Activated T-cell treated with anti-CD3 and anti-CD28 coated beads, Interleukin-2, amount 50 U/mL, for 72 hours (primary cell): ENCODE data around the gene DCLK1. TPM values are rescaled to one million over a fixed set of nuclear protein-coding genes. Genes with fewer than 3 reads are reported as not detected.

Source experiments
- ATAC-seq, 2 donors: fragments of 150-1000 bp; cut with Tn5 transposase; replicated peaks in 1 of 2; 2 replicates each; pipeline ENCODE4 v1.10.0; 2021; ENCODE audit warnings: moderate library complexity in 2 of 2, mild to moderate bottlenecking in 1 of 2
- DNase-seq, 2 donors: peaks; one replicate each; pipeline ENCODE4 v3.0.0; 2021 to 2022; ENCODE audit warnings: mixed read lengths in 1 of 2
- H3K27ac Mint-ChIP-seq: one replicate; pipeline ENCODE4 v1.8.0; 2022; ENCODE audit warnings: mild to moderate bottlenecking, moderate library complexity, mixed read lengths
- H3K27me3 Mint-ChIP-seq: one replicate; pipeline ENCODE4 v1.8.0; 2022; ENCODE audit warnings: low read depth, mixed read lengths
- H3K36me3 Mint-ChIP-seq, 2 donors: one replicate each; pipeline ENCODE4 v1.8.0; 2022; ENCODE audit warnings: mixed read lengths in 2 of 2, mild to moderate bottlenecking in 1 of 2; ENCODE audit not compliant: insufficient read depth in 2 of 2
- H3K4me1 Mint-ChIP-seq: one replicate; pipeline ENCODE4 v1.8.0; 2022; ENCODE audit warnings: low read depth, mixed read lengths
- H3K4me3 Mint-ChIP-seq, 2 donors: one replicate each; pipeline ENCODE4 v1.8.0; 2022; ENCODE audit warnings: mild to moderate bottlenecking in 2 of 2, mixed read lengths in 2 of 2, moderate library complexity in 2 of 2
- H3K9me3 Mint-ChIP-seq, 2 donors: one replicate each; pipeline ENCODE4 v1.8.0; 2022; ENCODE audit warnings: mixed read lengths in 2 of 2
- total RNA-seq, 2 donors: library from RNA; stranded (reverse); gene quantifications; one replicate each; pipeline ENCODE4 v1.2.3, GENCODE V29; 2022

DCLK1 gene
- total RNA-seq, 2 donors from 2014 or later, result not detected

DNA sequence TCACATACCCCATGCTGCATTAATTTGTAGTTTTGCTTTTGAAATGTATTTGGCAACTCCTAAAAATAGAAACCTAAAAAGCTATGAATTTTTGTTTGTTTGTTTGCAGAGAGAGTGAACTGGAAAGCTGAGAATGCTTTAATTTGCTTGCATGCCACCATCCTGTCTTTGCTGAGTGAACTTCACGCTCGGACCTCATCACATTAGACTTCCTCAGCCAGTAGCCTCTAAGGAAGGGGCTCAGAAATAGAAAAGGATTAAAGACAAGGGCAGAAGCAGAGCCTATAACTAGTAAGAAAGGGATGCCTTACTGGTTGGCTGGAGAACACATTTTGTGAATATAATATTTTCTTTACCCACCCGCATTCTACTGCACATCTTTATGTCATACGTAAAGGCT is 275.1 kb downstream of the DCLK1 start:
- no peaks in the 10 kb centered on the region for H3K36me3 Mint-ChIP-seq

DNA sequence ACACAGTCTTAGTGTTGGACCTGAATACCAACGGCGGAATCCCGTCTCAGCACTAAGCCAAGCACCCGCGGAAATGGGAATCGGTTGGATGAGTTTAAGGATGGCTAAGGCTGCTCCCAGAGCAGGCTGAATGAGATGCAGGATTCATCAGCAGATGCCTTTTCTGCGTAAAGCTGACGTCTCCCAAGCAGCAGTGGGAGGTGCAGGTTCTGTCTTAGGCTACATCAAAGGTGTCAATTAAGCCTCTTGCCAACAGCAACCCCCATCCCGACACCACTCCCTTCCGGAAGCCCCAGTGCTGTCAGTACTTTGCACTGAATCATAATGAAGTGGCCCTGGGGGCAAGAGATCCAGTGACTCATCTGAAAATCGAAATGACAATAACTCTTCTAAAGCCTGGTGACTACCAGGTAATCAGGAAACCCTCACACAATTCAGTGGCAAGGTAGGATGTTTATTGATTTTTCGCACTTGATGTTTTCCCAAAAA is 275.6 kb downstream of the DCLK1 start:
- Mint-ChIP-seq H3K27ac (no peak overlapping the region), H3K9me3 (peaks cover 0 to 1% of the 10 kb centered on the region in 2 donors), H3K4me1 (no peaks in the 10 kb centered on the region), H3K36me3 (no peaks in the 10 kb centered on the region), H3K27me3 (peaks cover 32% of the 10 kb centered on the region), H3K4me3 (no peak overlapping the region)
- DNase-seq, result peak; percentile 4 to 11
- peak; percentile 68 to 77 for ATAC-seq

More for the DNA sequence above, 275.1 kb downstream of the DCLK1 start:
- DNase-seq (no peak), ATAC-seq (no peak)
- Mint-ChIP-seq H3K27ac (no peak overlapping the region), H3K4me1 (no peaks in the 10 kb centered on the region), H3K9me3 (peaks cover 0 to 1% of the 10 kb centered on the region in 2 donors), H3K4me3 (no peak overlapping the region), H3K27me3 (peaks cover 32% of the 10 kb centered on the region)

DNA sequence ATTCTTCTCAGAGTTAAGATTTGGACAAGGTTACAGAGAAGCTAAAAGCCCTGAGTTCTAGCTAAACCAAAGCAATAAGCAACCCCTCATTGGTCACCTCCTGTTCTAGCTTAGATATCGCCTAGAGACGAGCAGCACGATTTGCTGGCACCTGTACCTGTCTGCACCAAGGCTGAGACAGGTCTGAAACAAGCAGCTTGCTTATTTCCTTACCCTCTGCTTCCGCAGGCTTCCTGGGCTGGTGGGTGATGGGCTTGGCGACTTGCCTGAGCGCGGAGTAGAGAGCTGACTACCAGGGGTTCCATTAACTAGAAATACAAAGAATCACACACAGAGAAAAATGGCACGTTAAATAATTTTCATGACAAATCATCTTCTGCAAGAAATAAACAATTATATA is 276.9 kb downstream of the DCLK1 start:
- Mint-ChIP-seq H3K27ac (no peak overlapping the region), H3K9me3 (peaks cover 0 to 1% of the 10 kb centered on the region in 2 donors), H3K4me3 (no peak overlapping the region), H3K4me1 (no peaks in the 10 kb centered on the region), H3K27me3 (peaks cover 29% of the 10 kb centered on the region), H3K36me3 (no peaks in the 10 kb centered on the region)
- no peak for DNase-seq
- ATAC-seq, result no peak

DNA sequence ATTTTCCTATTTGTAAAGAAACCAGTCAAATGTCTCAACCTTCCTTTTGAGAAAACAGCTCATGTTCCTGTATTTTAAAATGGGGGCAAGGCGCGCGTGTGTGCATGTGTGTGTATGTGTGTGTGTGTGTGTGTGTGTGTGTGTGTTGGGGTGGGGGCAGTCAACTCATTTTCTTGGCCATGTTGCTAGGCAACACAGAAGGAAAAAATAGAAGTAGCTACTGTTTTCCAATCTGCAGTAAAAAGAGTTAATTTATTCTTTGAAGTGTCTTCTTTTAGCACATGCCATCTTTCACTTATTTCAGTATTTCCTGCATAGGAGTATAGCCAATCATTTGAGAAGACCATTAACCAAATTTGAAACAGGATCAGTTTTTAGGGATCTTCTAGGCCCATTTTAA is 279.3 kb downstream of the DCLK1 start:
- ATAC-seq, result no peak
- DNase-seq, result no peak
- Mint-ChIP-seq H3K36me3 (no peaks in the 10 kb centered on the region), H3K9me3 (peaks cover 0 to 1% of the 10 kb centered on the region in 2 donors), H3K4me3 (no peak overlapping the region), H3K27me3 (peaks cover 22% of the 10 kb centered on the region), H3K4me1 (no peaks in the 10 kb centered on the region), H3K27ac (no peak overlapping the region)

DNA sequence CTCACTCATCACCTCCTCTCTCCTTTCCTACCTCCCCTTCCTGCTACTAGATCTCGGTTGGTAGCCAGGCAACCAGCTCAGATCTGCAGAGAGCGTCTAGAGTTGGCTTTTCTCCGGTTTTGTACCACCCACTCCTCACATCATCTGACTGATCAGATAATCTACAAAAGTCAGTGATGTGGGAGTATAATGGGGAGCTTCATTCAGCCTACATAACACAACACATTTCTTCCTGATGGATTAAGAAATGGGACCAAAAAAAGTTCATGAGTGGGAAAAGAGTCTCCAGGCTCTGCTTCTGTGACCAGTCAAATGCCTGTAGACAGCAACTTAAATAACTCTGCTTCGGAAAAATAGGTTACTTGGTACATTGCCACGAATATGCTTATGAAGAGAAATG is 279.8 kb downstream of the DCLK1 start:
- Mint-ChIP-seq H3K4me1 (no peaks in the 10 kb centered on the region), H3K9me3 (peaks cover 0 to 1% of the 10 kb centered on the region in 2 donors), H3K36me3 (no peaks in the 10 kb centered on the region), H3K27ac (no peak overlapping the region), H3K4me3 (no peak overlapping the region), H3K27me3 (peaks cover 21% of the 10 kb centered on the region)
- DNase-seq, result no peak
- ATAC-seq, result no peak

DNA sequence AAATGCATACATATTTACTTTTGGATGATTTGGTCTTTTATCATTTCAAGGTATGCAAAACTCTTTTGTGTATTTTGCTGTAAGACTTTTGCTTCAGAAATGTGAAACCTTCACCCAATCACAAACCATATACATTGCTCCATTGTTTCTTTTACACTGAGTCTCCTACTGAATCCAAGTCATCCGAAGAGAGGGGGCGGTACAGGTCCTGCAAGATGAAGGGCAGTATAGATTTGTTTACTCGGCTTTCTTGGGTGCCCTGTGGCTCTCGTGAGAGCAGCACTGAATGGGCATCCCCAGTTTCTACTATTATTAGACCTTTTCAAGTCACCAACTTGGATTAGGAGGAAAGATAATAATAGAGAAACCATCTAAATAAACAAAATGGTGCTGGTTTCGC is 280.6 kb downstream of the DCLK1 start:
- Mint-ChIP-seq H3K27ac (no peak overlapping the region), H3K36me3 (no peaks in the 10 kb centered on the region), H3K9me3 (peaks cover 0 to 1% of the 10 kb centered on the region in 2 donors), H3K4me3 (no peak overlapping the region), H3K4me1 (no peaks in the 10 kb centered on the region), H3K27me3 (peaks cover 13% of the 10 kb centered on the region)
- DNase-seq (no peak), ATAC-seq (no peak)

DNA sequence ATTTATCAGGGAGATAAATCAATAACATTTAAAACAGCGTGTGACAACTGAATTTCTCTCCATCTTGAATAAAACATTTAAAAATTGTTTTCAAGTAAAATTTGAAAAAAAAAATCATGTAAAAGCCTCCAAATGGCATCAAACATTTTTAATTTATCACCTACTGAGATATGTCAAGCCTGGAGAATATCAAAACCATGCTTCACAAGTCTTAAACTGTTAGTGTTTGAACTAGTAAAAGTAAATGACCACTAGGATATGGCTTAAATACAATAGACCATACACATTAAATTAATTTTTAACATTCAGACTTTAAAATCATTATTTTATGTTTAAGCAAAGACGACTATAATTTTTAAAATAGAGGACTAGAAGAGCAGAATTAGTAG is 281.9 kb downstream of the DCLK1 start:
- no peak overlapping the region for H3K27ac Mint-ChIP-seq
- no peaks in the 10 kb centered on the region for H3K36me3 Mint-ChIP-seq
- peaks cover 0 to 1% of the 10 kb centered on the region in 2 donors for H3K9me3 Mint-ChIP-seq
- no peaks in the 10 kb centered on the region for H3K4me1 Mint-ChIP-seq
- ATAC-seq (no peak), DNase-seq (no peak)
- H3K4me3 Mint-ChIP-seq, result no peak overlapping the region
- peaks cover 5% of the 10 kb centered on the region for H3K27me3 Mint-ChIP-seq

DNA sequence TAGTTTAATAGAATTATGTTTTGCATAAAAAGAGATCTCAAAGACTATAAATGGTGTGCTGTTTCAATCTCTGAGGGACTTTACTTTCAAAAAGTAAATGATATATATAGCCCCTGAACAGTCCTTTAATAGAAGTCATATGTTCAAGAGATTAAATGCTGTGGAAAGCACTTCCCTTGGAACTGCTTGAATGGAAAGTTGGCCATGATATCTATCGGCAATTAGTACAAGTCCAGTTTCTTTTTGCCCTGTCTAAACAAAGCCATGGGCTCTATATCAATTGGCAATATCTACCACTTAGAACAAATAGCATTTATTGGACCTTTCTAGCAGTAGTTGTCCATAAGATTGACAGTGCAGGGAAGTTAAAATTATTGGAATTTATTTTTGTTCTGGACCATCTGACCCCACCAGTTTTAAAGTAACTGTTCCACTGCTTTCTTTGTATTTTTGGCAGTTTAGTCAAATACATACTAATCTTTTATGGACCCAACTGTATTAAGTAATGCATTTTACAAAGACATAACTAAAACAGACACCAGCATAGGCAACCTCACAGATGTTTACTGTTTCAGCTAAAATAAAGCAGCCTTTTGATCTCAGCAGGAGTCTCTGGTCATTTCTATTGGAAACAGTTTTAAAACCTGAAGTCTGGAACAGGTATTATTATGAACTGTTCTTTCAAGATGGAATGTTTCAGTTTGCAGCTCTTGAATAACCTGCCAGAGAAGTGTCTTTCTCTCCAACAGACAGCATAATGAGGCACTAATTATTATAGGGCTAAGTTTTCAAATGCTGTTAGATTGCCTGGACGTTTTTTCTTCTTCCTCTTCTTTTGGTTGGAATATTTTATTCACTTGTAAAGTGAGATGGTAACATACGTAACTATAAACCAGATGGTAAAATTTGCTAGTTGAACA is 282.6 kb downstream of the DCLK1 start:
- no peak for DNase-seq
- Mint-ChIP-seq H3K36me3 (no peaks in the 10 kb centered on the region), H3K27ac (no peak overlapping the region), H3K9me3 (peaks cover 0 to 1% of the 10 kb centered on the region in 2 donors), H3K27me3 (peaks cover under 1% of the 10 kb centered on the region), H3K4me1 (no peaks in the 10 kb centered on the region), H3K4me3 (no peak overlapping the region)
- ATAC-seq, result no peak

DNA sequence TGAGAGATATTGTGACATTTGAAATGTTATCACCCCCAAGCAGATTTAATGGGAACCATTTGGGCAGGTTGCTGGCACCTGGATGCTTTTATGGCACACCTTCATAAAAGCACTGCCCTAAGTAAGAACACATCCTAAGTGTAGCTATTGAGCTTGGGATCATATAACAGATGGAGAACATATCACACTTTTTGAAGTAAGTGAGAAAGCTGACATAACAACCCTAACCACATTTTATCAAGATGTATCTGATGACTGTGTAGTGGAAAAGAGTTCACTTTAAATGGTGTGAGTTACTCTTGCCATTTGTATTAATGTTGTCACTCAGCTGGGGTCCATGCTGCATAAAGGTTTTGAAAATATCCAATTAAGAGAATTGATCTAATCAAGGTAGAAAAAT is 287.9 kb downstream of the DCLK1 start:
- H3K27ac Mint-ChIP-seq, result no peak overlapping the region
- DNase-seq (no peak), ATAC-seq (no peak)
- no peaks in the 10 kb centered on the region for H3K9me3 Mint-ChIP-seq
- H3K4me1 Mint-ChIP-seq, result no peaks in the 10 kb centered on the region
- no peaks in the 10 kb centered on the region for H3K27me3 Mint-ChIP-seq
- H3K4me3 Mint-ChIP-seq, result no peak overlapping the region
- no peaks in the 10 kb centered on the region for H3K36me3 Mint-ChIP-seq

DNA sequence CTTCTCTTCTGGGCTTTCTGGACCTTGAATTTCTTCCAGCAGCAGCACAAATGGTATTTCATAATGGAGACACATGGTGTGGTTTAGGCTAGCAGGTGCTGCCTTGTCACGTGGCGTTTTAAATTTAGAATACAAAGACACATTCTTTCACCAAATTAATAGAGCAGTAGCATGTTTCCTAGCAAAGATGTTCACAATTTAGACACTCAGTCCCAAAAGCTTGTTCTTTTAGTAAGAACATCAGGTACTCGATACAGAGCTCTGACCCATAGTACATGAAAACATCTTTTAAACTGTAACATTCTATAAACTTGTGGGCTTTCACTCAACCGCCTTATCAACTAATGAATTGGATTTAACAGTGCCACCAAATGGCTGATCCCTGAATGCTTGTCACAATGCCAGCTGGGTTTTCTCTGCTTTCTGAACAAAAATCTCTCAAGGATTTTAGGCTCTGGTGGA is 290.1 kb downstream of the DCLK1 start:
- Mint-ChIP-seq H3K4me1 (no peaks in the 10 kb centered on the region), H3K36me3 (no peaks in the 10 kb centered on the region), H3K4me3 (no peak overlapping the region), H3K9me3 (no peaks in the 10 kb centered on the region), H3K27me3 (no peaks in the 10 kb centered on the region), H3K27ac (no peak overlapping the region)
- DNase-seq (no peak), ATAC-seq (no peak)

DNA sequence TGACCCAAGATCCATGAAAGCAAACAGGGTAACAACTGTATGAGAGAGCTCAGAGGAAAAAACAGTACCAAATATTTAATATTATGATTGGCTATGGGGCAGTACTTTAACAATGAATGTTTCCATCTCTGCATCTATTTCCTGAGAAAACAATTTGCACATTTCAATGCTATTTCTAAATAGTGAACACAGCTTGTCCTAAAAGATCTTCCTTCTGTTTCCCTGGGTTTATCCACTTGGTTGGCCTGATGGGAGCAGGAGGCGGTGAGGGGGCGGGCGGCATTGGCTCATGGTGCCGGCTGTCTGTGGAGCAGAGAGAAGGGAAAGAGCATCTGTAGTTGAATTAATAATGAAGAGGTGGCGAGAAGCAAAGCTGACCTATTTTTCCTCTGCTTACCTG is 291.4 kb downstream of the DCLK1 start:
- Mint-ChIP-seq H3K4me1 (no peaks in the 10 kb centered on the region), H3K4me3 (no peak overlapping the region), H3K36me3 (no peaks in the 10 kb centered on the region), H3K27ac (no peak overlapping the region), H3K9me3 (peaks cover 0 to 2% of the 10 kb centered on the region in 2 donors), H3K27me3 (no peaks in the 10 kb centered on the region)
- DNase-seq (no peak), ATAC-seq (no peak)

DNA sequence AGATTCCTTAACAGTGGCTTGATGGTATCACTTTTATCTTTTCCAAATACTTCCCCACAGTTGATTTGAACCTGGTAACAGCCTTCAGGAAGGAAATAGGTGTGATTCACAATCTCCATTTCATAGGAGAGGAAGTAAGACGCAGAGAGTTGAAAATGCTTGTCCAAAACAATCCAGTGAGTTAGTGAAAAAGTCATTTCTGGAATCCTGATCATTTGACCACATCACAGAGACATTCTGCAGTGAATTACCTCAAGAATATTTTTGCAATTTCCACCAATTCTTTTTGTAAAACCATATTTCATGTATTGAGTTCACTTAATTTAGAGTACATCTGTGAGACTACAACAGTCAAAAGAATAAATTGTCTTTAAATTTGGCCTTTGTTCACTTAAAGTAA is 292.8 kb downstream of the DCLK1 start:
- H3K27me3 Mint-ChIP-seq, result no peaks in the 10 kb centered on the region
- H3K4me3 Mint-ChIP-seq, result no peak overlapping the region
- DNase-seq (no peak), ATAC-seq (no peak)
- H3K4me1 Mint-ChIP-seq, result no peaks in the 10 kb centered on the region
- no peaks in the 10 kb centered on the region for H3K36me3 Mint-ChIP-seq
- H3K27ac Mint-ChIP-seq, result no peak overlapping the region
- H3K9me3 Mint-ChIP-seq, result peaks cover 0 to 2% of the 10 kb centered on the region in 2 donors

DNA sequence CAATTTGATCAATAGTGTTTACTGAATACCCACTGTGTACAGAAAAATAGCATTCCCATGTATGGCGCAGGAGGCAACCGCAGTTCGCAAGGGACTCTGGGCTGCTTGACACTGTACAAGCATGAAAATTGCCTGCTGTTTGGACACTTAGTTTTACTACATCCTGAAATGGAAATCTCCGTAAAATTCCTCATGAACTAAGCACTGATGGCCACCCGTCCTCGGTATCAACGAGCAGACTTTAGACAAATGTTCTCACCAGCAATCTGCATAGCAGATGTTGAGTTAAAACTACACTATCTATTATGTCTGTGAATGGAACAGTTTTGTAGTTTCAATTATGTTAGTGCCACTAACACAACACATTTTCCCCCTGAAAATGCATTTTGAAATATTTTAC is 294.7 kb downstream of the DCLK1 start:
- H3K4me1 Mint-ChIP-seq, result no peaks in the 10 kb centered on the region
- no peak for ATAC-seq
- no peaks in the 10 kb centered on the region for H3K27me3 Mint-ChIP-seq
- peaks cover 0 to 2% of the 10 kb centered on the region in 2 donors for H3K9me3 Mint-ChIP-seq
- H3K36me3 Mint-ChIP-seq, result no peaks in the 10 kb centered on the region
- H3K27ac Mint-ChIP-seq, result no peak overlapping the region
- H3K4me3 Mint-ChIP-seq, result no peak overlapping the region
- no peak for DNase-seq
